Gastroesophageal sphincter (tissue), 4 donors: ENCODE measurements around the gene ZNF451. TPM values are rescaled to one million over a fixed set of nuclear protein-coding genes. Genes with fewer than 3 reads are reported as not detected.

ENCODE experiments used
- ATAC-seq: fragments of 150-250 bp; one replicate; pipeline ENCODE4 v1.9.1; 2016; ENCODE audit warnings: mild to moderate bottlenecking, moderate library complexity
- H3K27ac ChIP-seq, 4 donors: fragments of 200-600 bp; sonication (generic) in 3 of 4; 1 replicate in 3 of 4; 2 replicates in 1 of 4; pipeline ENCODE4 v1.5.1; 2016 to 2019
- H3K27me3 ChIP-seq: fragments of 200-600 bp; sonication (generic); one replicate; pipeline ENCODE4 v1.5.1; 2019
- H3K36me3 ChIP-seq, 2 donors: fragments of 200-600 bp; sonication (generic); one replicate each; pipeline ENCODE4 v1.5.1; 2019; ENCODE audit warnings: control low read depth in 1 of 2
- H3K4me1 ChIP-seq, 3 donors: fragments of 200-600 bp; sonication (generic); 1 replicate in 2 of 3; 2 replicates in 1 of 3; pipeline ENCODE4 v1.5.1; 2016 to 2019; ENCODE audit warnings: control low read depth in 2 of 3
- H3K4me3 ChIP-seq, 2 donors: fragments of 200-600 bp; sonication (generic); one replicate each; pipeline ENCODE4 v1.5.1; 2019; ENCODE audit warnings: mild to moderate bottlenecking in 1 of 2, moderate library complexity in 1 of 2
- H3K9me3 ChIP-seq, 3 donors: fragments of 200-600 bp; sonication (generic); one replicate each; pipeline ENCODE4 v1.5.1; 2017 to 2019; ENCODE audit warnings: control low read depth in 2 of 3
- EP300 ChIP-seq: sonication (generic); formaldehyde crosslinking; IDR thresholded peaks from one replicate; pipeline ENCODE4 v1.6.1; 2017; ENCODE audit warnings: antibody characterized with exemption, mild to moderate bottlenecking
- POLR2A ChIP-seq, 2 donors: fragments of 450-650 bp; IDR thresholded peaks; one replicate each; pipeline ENCODE4 v1.6.1; 2017; ENCODE audit warnings: antibody characterized with exemption in 2 of 2, mild to moderate bottlenecking in 2 of 2, moderate library complexity in 1 of 2
- POLR2AphosphoS5 ChIP-seq: sonication (generic); formaldehyde crosslinking; IDR thresholded peaks from one replicate; pipeline ENCODE4 v1.6.1; 2017; ENCODE audit warnings: antibody characterized with exemption
- WGBS, 2 donors: methylation state at CpG; one replicate each; pipeline ENCODE4 v1.1.5; 2018; ENCODE audit warnings: low coverage in 1 of 2; 5-methylcytosine and 5-hydroxymethylcytosine counted together
- total RNA-seq, 4 donors: library from RNA; depleted of rRNA; stranded (reverse); fragments of >200 nt; gene quantifications; one replicate each; pipeline ENCODE4 v1.1.0, GENCODE V29; 2016
- TF ChIP-seq, protein P1 (sequence below), 4 experiments: fragments of 200-600 bp in 2 of 4; fragments of 450-650 bp in 2 of 4; sonication (generic) in 1 of 4; IDR thresholded peaks; one replicate each; pipeline ENCODE4 v1.5.1; 2017 to 2019; ENCODE audit warnings: antibody characterized with exemption in 4 of 4, mild to moderate bottlenecking in 2 of 4, moderate library complexity in 2 of 4

ZNF451 gene
- total RNA-seq, 4 donors from 2014 or later, result 28.7 to 66.5 (median 39.8) TPM

DNA sequence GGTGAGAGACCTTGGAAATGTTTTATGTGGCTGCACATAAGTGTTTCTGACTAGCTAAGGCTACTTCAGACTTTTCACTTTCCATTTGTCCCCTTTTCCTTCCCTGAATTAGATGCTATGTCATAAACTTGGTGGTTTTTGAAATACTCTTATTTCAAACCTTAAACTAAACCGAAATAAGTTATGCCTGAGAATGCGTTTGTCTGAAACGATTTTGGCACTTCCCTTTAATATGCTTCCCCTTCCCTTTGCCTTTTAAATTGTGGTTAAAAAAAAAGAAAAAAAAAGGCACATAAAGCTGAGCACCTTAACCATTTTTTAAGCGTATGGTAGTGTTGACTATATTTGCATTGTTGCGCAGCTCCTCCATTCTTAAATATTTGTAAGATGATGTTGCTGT lies 14.3 kb downstream of the ZNF451 start:
- WGBS, 2 donors, result 81 to 94% methylated on average over 4 to 5 of the region's 5 CpGs
- Histone ChIP-seq H3K27ac (no peak overlapping the region), H3K27me3 (no peaks in the 10 kb centered on the region), H3K4me3 (no peak overlapping the region), H3K36me3 (peaks cover 9 to 49% of the 10 kb centered on the region in 2 donors), H3K9me3 (no peaks in the 10 kb centered on the region), H3K4me1 (peaks cover 0 to 10% (median 0%) of the 10 kb centered on the region in 3 donors)
- no peak for ATAC-seq
- TF ChIP-seq EP300 (no peak), POLR2A (IDR thresholded peaks at IDR 0.05) (no peak), POLR2AphosphoS5 (no peak)
- TF ChIP-seq, protein P1, sequence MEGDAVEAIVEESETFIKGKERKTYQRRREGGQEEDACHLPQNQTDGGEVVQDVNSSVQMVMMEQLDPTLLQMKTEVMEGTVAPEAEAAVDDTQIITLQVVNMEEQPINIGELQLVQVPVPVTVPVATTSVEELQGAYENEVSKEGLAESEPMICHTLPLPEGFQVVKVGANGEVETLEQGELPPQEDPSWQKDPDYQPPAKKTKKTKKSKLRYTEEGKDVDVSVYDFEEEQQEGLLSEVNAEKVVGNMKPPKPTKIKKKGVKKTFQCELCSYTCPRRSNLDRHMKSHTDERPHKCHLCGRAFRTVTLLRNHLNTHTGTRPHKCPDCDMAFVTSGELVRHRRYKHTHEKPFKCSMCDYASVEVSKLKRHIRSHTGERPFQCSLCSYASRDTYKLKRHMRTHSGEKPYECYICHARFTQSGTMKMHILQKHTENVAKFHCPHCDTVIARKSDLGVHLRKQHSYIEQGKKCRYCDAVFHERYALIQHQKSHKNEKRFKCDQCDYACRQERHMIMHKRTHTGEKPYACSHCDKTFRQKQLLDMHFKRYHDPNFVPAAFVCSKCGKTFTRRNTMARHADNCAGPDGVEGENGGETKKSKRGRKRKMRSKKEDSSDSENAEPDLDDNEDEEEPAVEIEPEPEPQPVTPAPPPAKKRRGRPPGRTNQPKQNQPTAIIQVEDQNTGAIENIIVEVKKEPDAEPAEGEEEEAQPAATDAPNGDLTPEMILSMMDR (IDR thresholded peaks at IDR 0.05), result no peak

DNA sequence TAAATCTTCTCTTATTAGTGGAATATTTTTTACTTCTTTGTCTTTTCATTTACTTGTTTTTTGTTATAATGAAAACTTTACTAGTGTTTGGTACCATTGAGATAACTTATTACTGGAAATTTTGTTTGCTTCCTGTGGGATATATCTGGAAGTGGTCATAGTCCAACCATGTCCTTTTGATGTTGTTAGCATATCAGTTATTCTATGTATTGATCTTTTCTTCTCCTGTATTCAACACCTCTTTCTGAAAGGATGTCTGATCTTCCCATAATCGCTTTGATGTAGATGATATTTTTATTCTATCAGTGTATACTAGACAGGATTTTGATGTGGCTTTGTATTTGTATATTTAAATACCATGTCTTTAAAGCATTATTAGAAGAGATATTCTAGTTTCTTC lies 17.0 kb downstream of the ZNF451 start:
- Histone ChIP-seq H3K27ac (no peak overlapping the region), H3K4me3 (no peak overlapping the region), H3K27me3 (no peaks in the 10 kb centered on the region), H3K4me1 (peaks cover 0 to 18% (median 0%) of the 10 kb centered on the region in 3 donors), H3K36me3 (peaks cover 6 to 23% of the 10 kb centered on the region in 2 donors), H3K9me3 (no peaks in the 10 kb centered on the region)
- ATAC-seq, result no peak
- TF ChIP-seq, protein P1 (IDR thresholded peaks at IDR 0.05), result no peak
- TF ChIP-seq EP300 (no peak), POLR2A (IDR thresholded peaks at IDR 0.05) (no peak), POLR2AphosphoS5 (no peak)
- WGBS, 2 donors, result 83 to 94% methylated on average over 1 of the region's 1 CpG

DNA sequence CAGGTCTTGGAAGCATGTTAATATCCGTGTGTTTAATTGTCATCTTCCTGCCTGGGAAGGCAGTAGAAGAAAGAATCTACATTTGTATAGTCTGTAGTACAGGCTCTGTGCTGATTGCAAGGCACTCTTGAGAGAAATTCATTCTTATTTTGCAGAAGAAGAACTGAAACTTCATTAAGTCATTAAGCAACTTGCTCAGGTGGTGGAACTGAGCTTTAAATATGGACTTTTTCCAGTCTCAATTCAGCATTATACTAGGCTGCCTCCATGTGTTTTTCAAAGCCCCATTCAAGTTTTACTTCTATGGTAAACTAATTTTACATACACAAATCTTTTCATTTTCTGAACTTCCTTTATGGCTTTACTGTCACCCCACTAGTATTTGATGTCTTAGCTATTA lies 18.7 kb downstream of the ZNF451 start:
- TF ChIP-seq EP300 (no peak), POLR2AphosphoS5 (no peak), POLR2A (IDR thresholded peaks at IDR 0.05) (no peak)
- TF ChIP-seq, protein P1 (IDR thresholded peaks at IDR 0.05), result no peak
- ATAC-seq, result no peak
- H3K4me3 ChIP-seq, result no peak overlapping the region
- WGBS, 2 donors, result 19 to 33% methylated on average over 1 of the region's 1 CpG
- H3K27me3 ChIP-seq, result no peaks in the 10 kb centered on the region
- peaks cover 0 to 18% (median 0%) of the 10 kb centered on the region in 3 donors for H3K4me1 ChIP-seq
- no peaks in the 10 kb centered on the region for H3K9me3 ChIP-seq
- H3K36me3 ChIP-seq, result peaks cover 0 to 6% of the 10 kb centered on the region in 2 donors
- no peak overlapping the region for H3K27ac ChIP-seq

DNA sequence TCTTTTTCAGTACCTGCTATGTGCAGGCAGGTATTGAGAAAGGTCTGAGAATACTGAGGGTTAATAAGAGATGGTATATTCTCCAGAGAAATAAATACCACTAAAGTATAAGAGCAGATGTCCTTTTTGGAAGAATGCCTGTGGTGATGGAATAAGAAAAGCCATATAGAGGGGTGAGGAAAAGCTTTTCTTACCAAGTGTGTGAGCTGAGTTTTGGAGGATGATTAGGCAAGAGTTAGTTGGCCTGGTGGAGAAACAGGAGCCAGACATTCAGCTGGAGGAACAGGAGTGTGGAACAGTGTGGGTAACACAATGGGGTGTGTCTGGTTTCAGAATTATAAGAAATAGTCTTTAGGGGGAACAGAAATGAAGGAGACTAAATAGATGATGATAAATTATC lies 19.9 kb downstream of the ZNF451 start:
- TF ChIP-seq POLR2A (IDR thresholded peaks at IDR 0.05), result no peak
- TF ChIP-seq EP300, result no peak
- TF ChIP-seq, protein P1 (IDR thresholded peaks at IDR 0.05), result no peak
- no peak for TF ChIP-seq POLR2AphosphoS5
- H3K4me1 ChIP-seq, result peaks cover 0 to 18% (median 0%) of the 10 kb centered on the region in 3 donors
- no peak for ATAC-seq
- H3K27ac ChIP-seq, result no peak overlapping the region
- no peaks in the 10 kb centered on the region for H3K9me3 ChIP-seq
- H3K27me3 ChIP-seq, result no peaks in the 10 kb centered on the region
- no peak overlapping the region for H3K4me3 ChIP-seq
- peaks cover 0 to 6% of the 10 kb centered on the region in 2 donors for H3K36me3 ChIP-seq

DNA sequence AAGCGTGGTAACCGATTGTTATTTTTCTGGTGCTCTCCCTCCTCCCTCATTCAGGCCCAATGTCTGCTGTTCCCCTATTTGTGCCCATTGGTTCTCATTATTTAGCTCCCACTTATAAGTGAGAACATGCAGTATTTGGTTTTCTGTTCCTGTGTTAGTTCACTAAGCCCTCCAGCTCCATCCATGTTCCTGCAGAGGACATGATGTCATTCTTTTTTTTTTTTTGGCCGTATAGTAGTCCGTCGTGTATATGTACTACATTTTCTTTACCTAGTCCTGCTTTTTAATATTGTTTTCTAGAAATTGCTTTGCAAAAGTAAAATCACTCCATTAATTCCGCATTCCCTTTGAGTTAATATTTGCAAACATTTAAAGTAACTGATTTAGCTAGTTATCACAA lies 23.1 kb downstream of the ZNF451 start:
- WGBS, 2 donors, result 92 to 95% methylated on average over 4 to 6 of the region's 6 CpGs
- TF ChIP-seq POLR2A (IDR thresholded peaks at IDR 0.05) (no peak), POLR2AphosphoS5 (no peak), EP300 (no peak)
- TF ChIP-seq, protein P1 (IDR thresholded peaks at IDR 0.05), result no peak
- ATAC-seq, result no peak
- Histone ChIP-seq H3K9me3 (no peaks in the 10 kb centered on the region), H3K27ac (no peak overlapping the region), H3K4me1 (peaks cover 0 to 35% (median 0%) of the 10 kb centered on the region in 3 donors), H3K36me3 (no peaks in the 10 kb centered on the region), H3K27me3 (no peaks in the 10 kb centered on the region), H3K4me3 (no peak overlapping the region)
